ENCODE measurements around the gene PHTF2.

Gene PHTF2

DNA sequence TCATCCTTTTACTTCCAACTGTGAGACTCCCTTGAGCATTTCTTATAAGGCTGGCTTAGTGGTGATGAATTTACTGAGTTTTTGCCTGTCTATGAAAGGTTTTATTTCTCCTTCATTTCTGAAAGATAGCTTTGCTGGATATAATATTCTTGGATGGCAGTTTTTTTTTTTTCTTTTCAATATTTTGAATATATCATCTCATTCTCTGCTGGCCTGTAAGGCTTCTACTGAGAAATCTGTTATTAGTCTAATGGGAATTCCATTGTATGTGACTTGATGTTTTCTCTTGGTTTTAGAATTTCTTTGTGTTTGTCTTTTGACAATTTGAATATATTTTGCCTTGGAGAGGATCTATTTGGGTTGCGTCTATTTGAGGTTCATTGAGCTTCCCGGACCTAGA is 22.4 kb downstream of the PHTF2 start:
- H3K4me3 ChIP-seq (ENCODE audit: low read depth, low read length), result no peak overlapping the region
- no peak for TF ChIP-seq CTCF (IDR thresholded peaks at IDR 0.05; ENCODE audit: low read depth, low read length)

- no peak overlapping the region for H3K4me3 ChIP-seq (ENCODE audit: low read depth, low read length)
- TF ChIP-seq CTCF (IDR thresholded peaks at IDR 0.05; ENCODE audit: low read depth, low read length), result no peak
Measured at GRCh38 chr7:77822269-77822668, 23.7 kb downstream of the PHTF2 start.

DNA sequence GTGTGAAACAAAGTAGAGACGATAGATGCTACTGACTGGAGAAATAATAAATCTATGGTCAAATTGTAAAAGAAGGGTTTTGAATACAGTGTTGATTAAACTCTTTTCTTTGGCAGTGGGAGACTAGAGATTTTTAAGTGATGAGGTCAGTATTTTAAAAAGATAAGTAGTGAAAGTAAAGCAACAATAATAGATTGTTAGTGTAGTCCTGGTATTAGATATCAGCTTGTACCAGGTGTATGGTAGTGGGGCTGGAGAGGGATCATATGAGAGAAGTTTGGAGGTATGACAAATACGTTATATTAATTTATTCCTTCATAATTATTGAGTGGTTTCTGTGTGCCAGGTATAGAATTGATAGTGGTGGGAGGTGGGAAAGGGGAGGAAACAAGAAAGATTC is 25.2 kb downstream of the PHTF2 start:
- no peak for TF ChIP-seq CTCF (IDR thresholded peaks at IDR 0.05; ENCODE audit: low read depth, low read length)
- no peak overlapping the region for H3K4me3 ChIP-seq (ENCODE audit: low read depth, low read length)

- H3K4me3 ChIP-seq (ENCODE audit: low read depth, low read length), result no peak overlapping the region
- no peak for TF ChIP-seq CTCF (IDR thresholded peaks at IDR 0.05; ENCODE audit: low read depth, low read length)
Measured at GRCh38 chr7:77824636-77825035, 26.1 kb downstream of the PHTF2 start.

- no peak overlapping the region for H3K4me3 ChIP-seq (ENCODE audit: low read depth, low read length)
- TF ChIP-seq CTCF (IDR thresholded peaks at IDR 0.05; ENCODE audit: low read depth, low read length), result no peak
Measured at GRCh38 chr7:77825131-77825530, 26.6 kb downstream of the PHTF2 start.

- H3K4me3 ChIP-seq (ENCODE audit: low read depth, low read length), result no peak overlapping the region
- no peak for TF ChIP-seq CTCF (IDR thresholded peaks at IDR 0.05; ENCODE audit: low read depth, low read length)
Measured at GRCh38 chr7:77826300-77826699, 27.7 kb downstream of the PHTF2 start.

DNA sequence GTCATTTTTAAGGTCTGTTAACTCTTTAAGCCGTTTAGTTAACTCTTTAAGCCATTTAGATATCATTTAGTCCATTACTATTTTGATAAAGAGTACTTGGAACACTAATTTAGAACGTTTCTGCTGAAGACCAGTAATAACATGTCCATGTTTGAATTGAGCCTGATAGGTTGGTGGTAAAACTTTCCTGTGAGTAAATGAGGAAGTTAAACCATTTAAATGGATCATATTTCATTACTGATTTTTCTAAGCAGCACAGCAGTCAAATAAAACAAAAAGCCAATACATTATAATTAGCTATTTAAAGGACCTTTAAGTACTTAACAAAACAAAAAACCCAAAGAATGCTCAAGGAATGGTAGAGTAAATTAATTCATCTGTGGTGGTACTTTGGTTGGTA is 29.4 kb downstream of the PHTF2 start:
- no peak overlapping the region for H3K4me3 ChIP-seq (ENCODE audit: low read depth, low read length)
- TF ChIP-seq CTCF (IDR thresholded peaks at IDR 0.05; ENCODE audit: low read depth, low read length), result no peak
